K562 (cell line): ENCODE data around the gene GPX5. TPM values are rescaled to one million over a fixed set of nuclear protein-coding genes. Genes with fewer than 3 reads are reported as not detected.

Experiments used
- MEF2D ChIP-seq: conservative IDR thresholded peaks from 2 replicates; pipeline ENCODE4 v1.6.1; 2016; ENCODE audit warnings: low read depth, missing genetic modification characterization, missing compliant biosample characterization
- NCOA2 ChIP-seq, 2 experiments: fragments of 450-650 bp; IDR thresholded peaks; 2 replicates each; pipeline ENCODE4 v1.6.1; 2018; ENCODE audit warnings: mild to moderate bottlenecking in 2 of 2, moderate library complexity in 1 of 2; ENCODE audit not compliant: partially characterized antibody in 2 of 2
- NCOA6 ChIP-seq: fragments of 450-650 bp; IDR thresholded peaks from 2 replicates; pipeline ENCODE4 v1.6.1; 2017; ENCODE audit warnings: mild to moderate bottlenecking
- NEUROD1 ChIP-seq: fragments of 150-350 bp; IDR thresholded peaks from 2 replicates; pipeline ENCODE4 v1.6.1; 2014; ENCODE audit warnings: borderline replicate concordance, low read length, low read depth; ENCODE audit not compliant: partially characterized antibody
- RBM39 ChIP-seq: fragments of 200-400 bp; formaldehyde crosslinking; optimal IDR thresholded peaks from 2 replicates; pipeline ENCODE3; 2018; ENCODE audit warnings: low read depth, low read length
- WHSC1 ChIP-seq: IDR thresholded peaks from one replicate; pipeline ENCODE4 v1.6.1; 2012; ENCODE audit warnings: low read length, control low read depth, inconsistent platforms
- ZKSCAN8 ChIP-seq: fragments of 200-800 bp; sonication (Bioruptor generic); IDR thresholded peaks from 2 replicates; pipeline ENCODE4 v1.6.1; 2016; ENCODE audit warnings: missing genetic modification characterization, missing compliant biosample characterization
- ZNF282 ChIP-seq: sonication (generic); formaldehyde crosslinking; IDR thresholded peaks from 2 replicates; pipeline ENCODE4 v1.8.1; 2023; ENCODE audit warnings: missing genetic modification reagents
- polyA plus RNA-seq, 8 experiments: library from polyadenylated mRNA; depleted of rRNA in 4 of 8; stranded (reverse) in 5 of 8; unstranded in 3 of 8; fragments of >200 nt; fragmentation: Nextera tagmentation in 2 of 8; fragmentation: Illumina TruSeq in 1 of 8; extraction: Ambion mirVana in 2 of 8; extraction: Trizol in 1 of 8; gene quantifications; 2 replicates each; pipeline versions ENCODE4 v1.2.1 to v1.2.3, GENCODE V29; 2011 to 2014; ENCODE audit warnings: inconsistent platforms in 1 of 8, missing spikeins in 1 of 8
- total RNA-seq, 7 experiments: library from RNA; depleted of rRNA in 6 of 7; stranded (reverse); fragments of >200 nt in 6 of 7; fragmentation: Illumina TruSeq in 2 of 7; extraction: Trizol in 2 of 7; gene quantifications; 2 replicates each; pipeline versions ENCODE4 v1.2.1 to v1.2.3, GENCODE V29; 2011 to 2021; ENCODE audit warnings: low replicate concordance in 1 of 7
- TF ChIP-seq, protein P1 (sequence below): fragments of 250-450 bp; sonication (Bioruptor Pico); IDR thresholded peaks from 2 replicates; pipeline ENCODE4 v1.5.0; 2020; ENCODE audit warnings: mild to moderate bottlenecking
- TF ChIP-seq, protein P2 (sequence below): sonication (generic); formaldehyde crosslinking; IDR thresholded peaks from 2 replicates; pipeline ENCODE4 v1.8.1; 2023; ENCODE audit warnings: missing genetic modification reagents, mild to moderate bottlenecking, borderline replicate concordance
- TF ChIP-seq, protein P3 (sequence below): sonication (generic); formaldehyde crosslinking; IDR thresholded peaks from 2 replicates; pipeline ENCODE4 v1.8.0; 2022; ENCODE audit warnings: mild to moderate bottlenecking, missing genetic modification reagents
- TF ChIP-seq, protein P4 (sequence below): fragments of 250-450 bp; sonication (Bioruptor Pico); IDR thresholded peaks from 2 replicates; pipeline ENCODE4 v1.4.0; 2020; ENCODE audit warnings: mild to moderate bottlenecking, moderate library complexity, borderline replicate concordance
- TF ChIP-seq, protein P5 (sequence below): sonication (generic); formaldehyde crosslinking; IDR thresholded peaks from 2 replicates; pipeline ENCODE4 v1.8.1; 2023; ENCODE audit warnings: mild to moderate bottlenecking, missing genetic modification reagents, moderate library complexity

The GPX5 gene
- total and polyA plus RNA-seq, 9 of the 15 experiments (the other 6 are each of a cell fraction or from before 2014, with no cell fraction given) = 0.07 to 0.18 (median 0.15) TPM; not detected in 6

DNA sequence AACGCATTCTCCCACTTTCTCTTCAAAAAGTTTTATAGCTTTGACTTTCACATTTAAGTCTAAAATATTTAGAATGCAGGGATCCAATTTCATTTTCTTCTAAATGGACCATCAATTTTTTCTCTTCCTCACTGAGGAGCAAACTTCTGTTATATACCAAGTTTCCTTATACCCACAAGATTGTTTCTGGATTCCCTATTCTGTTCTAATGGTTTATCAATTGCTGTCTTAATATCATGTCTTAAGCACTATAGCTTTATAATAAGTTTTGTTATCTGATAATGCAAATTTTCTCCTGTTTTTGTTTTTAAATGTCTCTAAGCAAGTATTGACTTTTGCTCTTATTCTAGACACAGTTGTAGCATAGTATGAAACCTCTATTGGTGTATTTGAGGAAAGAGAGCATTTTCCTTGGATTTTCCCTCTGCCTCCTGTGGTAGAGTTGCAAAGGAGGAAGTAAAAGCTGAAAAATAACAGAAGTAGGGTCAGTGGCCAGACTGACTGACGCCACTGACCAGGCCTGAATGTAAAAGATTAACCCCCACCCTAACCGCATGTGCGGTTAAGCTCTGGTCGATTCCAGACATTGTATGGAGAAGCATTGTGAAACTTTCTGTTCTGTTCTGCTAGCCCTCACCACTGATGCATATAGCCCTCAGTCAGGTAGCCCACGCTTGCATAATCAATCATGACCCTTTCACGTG is 40.3 kb downstream of the GPX5 start (continued):
- TF ChIP-seq, protein P1, sequence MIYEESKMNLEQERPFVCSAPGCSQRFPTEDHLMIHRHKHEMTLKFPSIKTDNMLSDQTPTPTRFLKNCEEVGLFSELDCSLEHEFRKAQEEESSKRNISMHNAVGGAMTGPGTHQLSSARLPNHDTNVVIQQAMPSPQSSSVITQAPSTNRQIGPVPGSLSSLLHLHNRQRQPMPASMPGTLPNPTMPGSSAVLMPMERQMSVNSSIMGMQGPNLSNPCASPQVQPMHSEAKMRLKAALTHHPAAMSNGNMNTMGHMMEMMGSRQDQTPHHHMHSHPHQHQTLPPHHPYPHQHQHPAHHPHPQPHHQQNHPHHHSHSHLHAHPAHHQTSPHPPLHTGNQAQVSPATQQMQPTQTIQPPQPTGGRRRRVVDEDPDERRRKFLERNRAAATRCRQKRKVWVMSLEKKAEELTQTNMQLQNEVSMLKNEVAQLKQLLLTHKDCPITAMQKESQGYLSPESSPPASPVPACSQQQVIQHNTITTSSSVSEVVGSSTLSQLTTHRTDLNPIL (CRISPR knock-in tag) = 0 out of 2 replicates have a peak, but pooled peaks have one; percentile 16
- TF ChIP-seq NCOA6 (no peak), NCOA2 (IDR thresholded peaks at IDR 0.05; ENCODE audit: partially characterized antibody in 2 of 2) (peak in 1 of 2 experiments; percentile 41), ZNF282 (CRISPR knock-in tag) (no peak), NEUROD1 (peak; percentile 86), WHSC1 (no peak), ZKSCAN8 (CRISPR knock-in tag) (peak; percentile 18; the same call in 1 of the 2 replicates), RBM39 (no peak), MEF2D (tag) (peak; percentile 80; the same call in 1 of the 2 replicates)
- TF ChIP-seq, protein P2, sequence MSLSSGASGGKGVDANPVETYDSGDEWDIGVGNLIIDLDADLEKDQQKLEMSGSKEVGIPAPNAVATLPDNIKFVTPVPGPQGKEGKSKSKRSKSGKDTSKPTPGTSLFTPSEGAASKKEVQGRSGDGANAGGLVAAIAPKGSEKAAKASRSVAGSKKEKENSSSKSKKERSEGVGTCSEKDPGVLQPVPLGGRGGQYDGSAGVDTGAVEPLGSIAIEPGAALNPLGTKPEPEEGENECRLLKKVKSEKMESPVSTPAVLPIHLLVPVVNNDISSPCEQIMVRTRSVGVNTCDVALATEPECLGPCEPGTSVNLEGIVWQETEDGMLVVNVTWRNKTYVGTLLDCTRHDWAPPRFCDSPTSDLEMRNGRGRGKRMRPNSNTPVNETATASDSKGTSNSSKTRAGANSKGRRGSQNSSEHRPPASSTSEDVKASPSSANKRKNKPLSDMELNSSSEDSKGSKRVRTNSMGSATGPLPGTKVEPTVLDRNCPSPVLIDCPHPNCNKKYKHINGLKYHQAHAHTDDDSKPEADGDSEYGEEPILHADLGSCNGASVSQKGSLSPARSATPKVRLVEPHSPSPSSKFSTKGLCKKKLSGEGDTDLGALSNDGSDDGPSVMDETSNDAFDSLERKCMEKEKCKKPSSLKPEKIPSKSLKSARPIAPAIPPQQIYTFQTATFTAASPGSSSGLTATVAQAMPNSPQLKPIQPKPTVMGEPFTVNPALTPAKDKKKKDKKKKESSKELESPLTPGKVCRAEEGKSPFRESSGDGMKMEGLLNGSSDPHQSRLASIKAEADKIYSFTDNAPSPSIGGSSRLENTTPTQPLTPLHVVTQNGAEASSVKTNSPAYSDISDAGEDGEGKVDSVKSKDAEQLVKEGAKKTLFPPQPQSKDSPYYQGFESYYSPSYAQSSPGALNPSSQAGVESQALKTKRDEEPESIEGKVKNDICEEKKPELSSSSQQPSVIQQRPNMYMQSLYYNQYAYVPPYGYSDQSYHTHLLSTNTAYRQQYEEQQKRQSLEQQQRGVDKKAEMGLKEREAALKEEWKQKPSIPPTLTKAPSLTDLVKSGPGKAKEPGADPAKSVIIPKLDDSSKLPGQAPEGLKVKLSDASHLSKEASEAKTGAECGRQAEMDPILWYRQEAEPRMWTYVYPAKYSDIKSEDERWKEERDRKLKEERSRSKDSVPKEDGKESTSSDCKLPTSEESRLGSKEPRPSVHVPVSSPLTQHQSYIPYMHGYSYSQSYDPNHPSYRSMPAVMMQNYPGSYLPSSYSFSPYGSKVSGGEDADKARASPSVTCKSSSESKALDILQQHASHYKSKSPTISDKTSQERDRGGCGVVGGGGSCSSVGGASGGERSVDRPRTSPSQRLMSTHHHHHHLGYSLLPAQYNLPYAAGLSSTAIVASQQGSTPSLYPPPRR (CRISPR knock-in tag) = no peak
- TF ChIP-seq, protein P3, sequence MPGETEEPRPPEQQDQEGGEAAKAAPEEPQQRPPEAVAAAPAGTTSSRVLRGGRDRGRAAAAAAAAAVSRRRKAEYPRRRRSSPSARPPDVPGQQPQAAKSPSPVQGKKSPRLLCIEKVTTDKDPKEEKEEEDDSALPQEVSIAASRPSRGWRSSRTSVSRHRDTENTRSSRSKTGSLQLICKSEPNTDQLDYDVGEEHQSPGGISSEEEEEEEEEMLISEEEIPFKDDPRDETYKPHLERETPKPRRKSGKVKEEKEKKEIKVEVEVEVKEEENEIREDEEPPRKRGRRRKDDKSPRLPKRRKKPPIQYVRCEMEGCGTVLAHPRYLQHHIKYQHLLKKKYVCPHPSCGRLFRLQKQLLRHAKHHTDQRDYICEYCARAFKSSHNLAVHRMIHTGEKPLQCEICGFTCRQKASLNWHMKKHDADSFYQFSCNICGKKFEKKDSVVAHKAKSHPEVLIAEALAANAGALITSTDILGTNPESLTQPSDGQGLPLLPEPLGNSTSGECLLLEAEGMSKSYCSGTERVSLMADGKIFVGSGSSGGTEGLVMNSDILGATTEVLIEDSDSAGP (CRISPR knock-in tag) = no peak
- TF ChIP-seq, protein P4, sequence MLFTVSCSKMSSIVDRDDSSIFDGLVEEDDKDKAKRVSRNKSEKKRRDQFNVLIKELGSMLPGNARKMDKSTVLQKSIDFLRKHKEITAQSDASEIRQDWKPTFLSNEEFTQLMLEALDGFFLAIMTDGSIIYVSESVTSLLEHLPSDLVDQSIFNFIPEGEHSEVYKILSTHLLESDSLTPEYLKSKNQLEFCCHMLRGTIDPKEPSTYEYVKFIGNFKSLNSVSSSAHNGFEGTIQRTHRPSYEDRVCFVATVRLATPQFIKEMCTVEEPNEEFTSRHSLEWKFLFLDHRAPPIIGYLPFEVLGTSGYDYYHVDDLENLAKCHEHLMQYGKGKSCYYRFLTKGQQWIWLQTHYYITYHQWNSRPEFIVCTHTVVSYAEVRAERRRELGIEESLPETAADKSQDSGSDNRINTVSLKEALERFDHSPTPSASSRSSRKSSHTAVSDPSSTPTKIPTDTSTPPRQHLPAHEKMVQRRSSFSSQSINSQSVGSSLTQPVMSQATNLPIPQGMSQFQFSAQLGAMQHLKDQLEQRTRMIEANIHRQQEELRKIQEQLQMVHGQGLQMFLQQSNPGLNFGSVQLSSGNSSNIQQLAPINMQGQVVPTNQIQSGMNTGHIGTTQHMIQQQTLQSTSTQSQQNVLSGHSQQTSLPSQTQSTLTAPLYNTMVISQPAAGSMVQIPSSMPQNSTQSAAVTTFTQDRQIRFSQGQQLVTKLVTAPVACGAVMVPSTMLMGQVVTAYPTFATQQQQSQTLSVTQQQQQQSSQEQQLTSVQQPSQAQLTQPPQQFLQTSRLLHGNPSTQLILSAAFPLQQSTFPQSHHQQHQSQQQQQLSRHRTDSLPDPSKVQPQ (CRISPR knock-in tag) = no peak
- TF ChIP-seq, protein P5, sequence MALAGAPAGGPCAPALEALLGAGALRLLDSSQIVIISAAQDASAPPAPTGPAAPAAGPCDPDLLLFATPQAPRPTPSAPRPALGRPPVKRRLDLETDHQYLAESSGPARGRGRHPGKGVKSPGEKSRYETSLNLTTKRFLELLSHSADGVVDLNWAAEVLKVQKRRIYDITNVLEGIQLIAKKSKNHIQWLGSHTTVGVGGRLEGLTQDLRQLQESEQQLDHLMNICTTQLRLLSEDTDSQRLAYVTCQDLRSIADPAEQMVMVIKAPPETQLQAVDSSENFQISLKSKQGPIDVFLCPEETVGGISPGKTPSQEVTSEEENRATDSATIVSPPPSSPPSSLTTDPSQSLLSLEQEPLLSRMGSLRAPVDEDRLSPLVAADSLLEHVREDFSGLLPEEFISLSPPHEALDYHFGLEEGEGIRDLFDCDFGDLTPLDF (CRISPR knock-in tag) = no peak
